Measurements from ENCODE around the gene GLYAT.

GLYAT gene

DNA sequence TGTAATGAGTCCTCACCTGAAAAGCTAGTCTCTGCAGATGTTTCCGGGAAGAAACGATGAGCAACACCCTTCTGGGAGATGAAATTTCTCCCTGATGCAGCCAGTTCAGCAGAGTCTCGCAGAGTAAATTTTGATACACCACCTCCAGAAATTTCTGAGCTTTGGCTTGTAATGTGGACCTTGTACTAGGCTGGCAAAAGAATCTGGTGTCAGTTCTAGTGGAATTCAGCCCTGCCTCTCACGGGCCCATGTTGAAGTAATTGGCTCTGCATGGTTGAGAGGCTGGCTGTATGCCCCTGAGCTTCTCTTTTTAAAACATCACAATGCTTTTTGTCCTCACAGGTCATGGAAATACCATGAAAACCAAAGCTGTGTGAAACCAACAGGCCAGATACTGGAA is at the start of gene GLYAT:
GLYAT (minus strand) TSS at position 125 of the 400 bp plus-strand sequence. CDS start 7,447 bp downstream, outside the sequence.
- TF ChIP-seq, protein P1, sequence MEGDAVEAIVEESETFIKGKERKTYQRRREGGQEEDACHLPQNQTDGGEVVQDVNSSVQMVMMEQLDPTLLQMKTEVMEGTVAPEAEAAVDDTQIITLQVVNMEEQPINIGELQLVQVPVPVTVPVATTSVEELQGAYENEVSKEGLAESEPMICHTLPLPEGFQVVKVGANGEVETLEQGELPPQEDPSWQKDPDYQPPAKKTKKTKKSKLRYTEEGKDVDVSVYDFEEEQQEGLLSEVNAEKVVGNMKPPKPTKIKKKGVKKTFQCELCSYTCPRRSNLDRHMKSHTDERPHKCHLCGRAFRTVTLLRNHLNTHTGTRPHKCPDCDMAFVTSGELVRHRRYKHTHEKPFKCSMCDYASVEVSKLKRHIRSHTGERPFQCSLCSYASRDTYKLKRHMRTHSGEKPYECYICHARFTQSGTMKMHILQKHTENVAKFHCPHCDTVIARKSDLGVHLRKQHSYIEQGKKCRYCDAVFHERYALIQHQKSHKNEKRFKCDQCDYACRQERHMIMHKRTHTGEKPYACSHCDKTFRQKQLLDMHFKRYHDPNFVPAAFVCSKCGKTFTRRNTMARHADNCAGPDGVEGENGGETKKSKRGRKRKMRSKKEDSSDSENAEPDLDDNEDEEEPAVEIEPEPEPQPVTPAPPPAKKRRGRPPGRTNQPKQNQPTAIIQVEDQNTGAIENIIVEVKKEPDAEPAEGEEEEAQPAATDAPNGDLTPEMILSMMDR (IDR thresholded peaks at IDR 0.05; ENCODE audit: insufficient read depth, low read length, poor library complexity, severe bottlenecking) = no peak
- no peak for TF ChIP-seq EZH2phosphoT487 (conservative IDR thresholded peaks at IDR 0.05; ENCODE audit: low read length)
- Histone ChIP-seq H2AFZ (ENCODE audit: low read depth, low read length, severe bottlenecking) (no peak within 1 kb of the TSS), H3K9me3 (ENCODE audit: insufficient read depth, low read length) (no peaks in the 10 kb centered on the region), H3K79me2 (ENCODE audit: insufficient read depth, low read length) (no peaks in the 10 kb centered on the region), H3K4me3 (ENCODE audit: insufficient read depth, low read length, poor library complexity, severe bottlenecking) (no peak within 1 kb of the TSS), H3F3A (ENCODE audit: insufficient read depth) (no peaks in the 10 kb centered on the region), H3K36me3 (ENCODE audit: low read length) (no peaks in the 10 kb centered on the region), H3K9ac (ENCODE audit: low read length) (no peak within 1 kb of the TSS), H4K20me1 (ENCODE audit: low read depth, low read length) (no peaks in the 10 kb centered on the region), H3K27me3 (ENCODE audit: low read length) (no peaks in the 10 kb centered on the region), H3K4me2 (ENCODE audit: low read depth, low read length, poor library complexity, severe bottlenecking) (no peak within 1 kb of the TSS), H3K27ac (ENCODE audit: low read depth, low read length) (no peak within 1 kb of the TSS), H3K9me2 (replicated peaks; ENCODE audit: insufficient read depth, low read length) (no peaks in the 10 kb centered on the region)

GRCh38 chr11:58781345-58781744 is 49.6 kb upstream of the GLYAT start:
- H3K79me2 ChIP-seq (ENCODE audit: insufficient read depth, low read length) = no peaks in the 10 kb centered on the region
- H3K27me3 ChIP-seq (ENCODE audit: low read length) = peaks cover 4% of the 10 kb centered on the region; the same call in 1 of the 2 replicates
- no peak for TF ChIP-seq EZH2phosphoT487 (conservative IDR thresholded peaks at IDR 0.05; ENCODE audit: low read length)
- TF ChIP-seq, protein P1 (IDR thresholded peaks at IDR 0.05; ENCODE audit: insufficient read depth, low read length, poor library complexity, severe bottlenecking) = no peak
- no peaks in the 10 kb centered on the region for H4K20me1 ChIP-seq (ENCODE audit: low read depth, low read length)
- H3K9ac ChIP-seq (ENCODE audit: low read length) = no peak overlapping the region
- no peak overlapping the region for H3K4me2 ChIP-seq (ENCODE audit: low read depth, low read length, poor library complexity, severe bottlenecking)
- no peaks in the 10 kb centered on the region for H3K36me3 ChIP-seq (ENCODE audit: low read length)
- H2AFZ ChIP-seq (ENCODE audit: low read depth, low read length, severe bottlenecking) = no peak overlapping the region
- no peak overlapping the region for H3K27ac ChIP-seq (ENCODE audit: low read depth, low read length)
- no peaks in the 10 kb centered on the region for H3K9me2 ChIP-seq (replicated peaks; ENCODE audit: insufficient read depth, low read length)
- H3F3A ChIP-seq (ENCODE audit: insufficient read depth) = no peaks in the 10 kb centered on the region
- H3K9me3 ChIP-seq (ENCODE audit: insufficient read depth, low read length) = no peaks in the 10 kb centered on the region
- H3K4me3 ChIP-seq (ENCODE audit: insufficient read depth, low read length, poor library complexity, severe bottlenecking) = no peak overlapping the region

DNA sequence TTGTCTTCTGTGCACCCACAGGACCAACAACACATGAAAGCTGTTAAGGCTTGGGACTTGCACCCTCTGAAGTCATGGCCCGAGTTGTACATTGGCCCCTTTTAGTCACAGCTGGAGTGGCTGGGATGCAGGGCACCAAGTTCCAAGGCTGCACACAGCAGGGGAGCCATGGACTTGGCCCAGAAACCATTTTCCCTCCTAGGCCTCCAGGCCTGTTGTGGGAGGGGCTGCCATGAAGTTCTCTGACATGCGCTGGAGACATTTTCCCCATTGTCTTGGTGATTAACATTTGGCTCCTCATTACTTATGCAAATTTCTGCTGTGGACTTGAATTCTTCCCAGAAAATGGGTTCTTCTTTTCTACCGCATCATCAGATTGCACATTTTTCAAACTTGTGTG is 48.8 kb upstream of the GLYAT start:
- no peak overlapping the region for H3K4me2 ChIP-seq (ENCODE audit: low read depth, low read length, poor library complexity, severe bottlenecking)
- H3K9me2 ChIP-seq (replicated peaks; ENCODE audit: insufficient read depth, low read length) = no peaks in the 10 kb centered on the region

More for the DNA sequence above, 48.8 kb upstream of the GLYAT start:
- H3F3A ChIP-seq (ENCODE audit: insufficient read depth) = no peaks in the 10 kb centered on the region
- H4K20me1 ChIP-seq (ENCODE audit: low read depth, low read length) = no peaks in the 10 kb centered on the region
- H3K27me3 ChIP-seq (ENCODE audit: low read length) = peaks cover 4% of the 10 kb centered on the region; the same call in 1 of the 2 replicates
- no peak overlapping the region for H3K4me3 ChIP-seq (ENCODE audit: insufficient read depth, low read length, poor library complexity, severe bottlenecking)
- H3K36me3 ChIP-seq (ENCODE audit: low read length) = no peaks in the 10 kb centered on the region
- H3K27ac ChIP-seq (ENCODE audit: low read depth, low read length) = no peak overlapping the region
- TF ChIP-seq EZH2phosphoT487 (conservative IDR thresholded peaks at IDR 0.05; ENCODE audit: low read length) = no peak
- TF ChIP-seq, protein P1 (IDR thresholded peaks at IDR 0.05; ENCODE audit: insufficient read depth, low read length, poor library complexity, severe bottlenecking) = no peak
- H3K79me2 ChIP-seq (ENCODE audit: insufficient read depth, low read length) = no peaks in the 10 kb centered on the region
- H3K9me3 ChIP-seq (ENCODE audit: insufficient read depth, low read length) = no peaks in the 10 kb centered on the region
- no peak overlapping the region for H2AFZ ChIP-seq (ENCODE audit: low read depth, low read length, severe bottlenecking)
- no peak overlapping the region for H3K9ac ChIP-seq (ENCODE audit: low read length)

All from SU-DHL-6 (cell line).